NOMO-1 treated with dmso at 0.1 percent for 144 hours (cell line): ENCODE measurements around the gene TENM4.

Experiments used
- DNase-seq: peaks from one replicate; lab custom pipeline; 2025; ENCODE audit not compliant: unreplicated experiment; lab: John Stamatoyannopoulos, UW

TENM4 gene

GRCh38 chr11:79035881-79036280, 404.9 kb downstream of the TENM4 start:
- DNase-seq = no peak

GRCh38 chr11:79033833-79034232, 407.0 kb downstream of the TENM4 start:
- DNase-seq = no peak

GRCh38 chr11:79030448-79030847, 410.4 kb downstream of the TENM4 start:
- DNase-seq = no peak

- DNase-seq = peak; percentile 12
These were observed 412.6 kb downstream of the TENM4 start for GRCh38 chr11:79028225-79028624.

GRCh38 chr11:79026803-79027445, 413.9 kb downstream of the TENM4 start:
- DNase-seq = peak; percentile 62

- DNase-seq = no peak
These were observed 415.2 kb downstream of the TENM4 start for GRCh38 chr11:79025622-79026021.

GRCh38 chr11:79025097-79025496, 415.7 kb downstream of the TENM4 start:
- no peak for DNase-seq

- DNase-seq = no peak
These were observed 418.6 kb downstream of the TENM4 start for GRCh38 chr11:79022265-79022664.

GRCh38 chr11:79021601-79022000, 419.2 kb downstream of the TENM4 start:
- DNase-seq = no peak

- DNase-seq = no peak
These were observed 420.9 kb downstream of the TENM4 start for GRCh38 chr11:79019975-79020374.

- DNase-seq = no peak
These were observed 421.6 kb downstream of the TENM4 start for GRCh38 chr11:79019277-79019676.

GRCh38 chr11:79018371-79018849, 422.4 kb downstream of the TENM4 start:
- DNase-seq = no peak

- DNase-seq = no peak
These were observed 423.0 kb downstream of the TENM4 start for GRCh38 chr11:79017811-79018210.

GRCh38 chr11:79013509-79013908, 427.3 kb downstream of the TENM4 start:
- no peak for DNase-seq

GRCh38 chr11:79011357-79011756, 429.5 kb downstream of the TENM4 start:
- DNase-seq = no peak

- no peak for DNase-seq
These were observed 432.9 kb downstream of the TENM4 start for GRCh38 chr11:79007771-79008402.

GRCh38 chr11:79006854-79007253, 434.0 kb downstream of the TENM4 start:
- no peak for DNase-seq

GRCh38 chr11:78996007-78996406, 444.8 kb downstream of the TENM4 start:
- no peak for DNase-seq

- no peak for DNase-seq
These were observed 445.7 kb downstream of the TENM4 start for GRCh38 chr11:78995171-78995570.

GRCh38 chr11:78993802-78994430, 446.9 kb downstream of the TENM4 start:
- no peak for DNase-seq

- no peak for DNase-seq
These were observed 449.1 kb downstream of the TENM4 start for GRCh38 chr11:78991681-78992080.

- DNase-seq = no peak
These were observed 450.6 kb downstream of the TENM4 start for GRCh38 chr11:78990261-78990660.
